Tibial artery (tissue), 4 donors: ENCODE results near the gene VWA5B2.

ENCODE experiments used
- DNase-seq, 2 donors: peaks; one replicate each; pipeline ENCODE4 v3.0.0-alpha.2; 2019
- H3K27ac ChIP-seq, 2 donors: fragments of 200-600 bp; sonication (generic) in 1 of 2; 1 replicate in 1 of 2; 2 replicates in 1 of 2; pipeline ENCODE4 v1.5.1; 2018 to 2019; ENCODE audit warnings: mild to moderate bottlenecking in 1 of 2
- H3K27me3 ChIP-seq, 2 donors: fragments of 200-600 bp; sonication (generic) in 1 of 2; one replicate each; pipeline versions ENCODE4 v1.5.1 to v1.6.0; 2016 to 2019
- H3K36me3 ChIP-seq, 3 donors: fragments of 200-600 bp; sonication (generic) in 2 of 3; one replicate each; pipeline ENCODE4 v1.5.1; 2016 to 2019; ENCODE audit warnings: mild to moderate bottlenecking in 2 of 3
- H3K4me1 ChIP-seq, 4 donors: fragments of 200-600 bp; sonication (generic) in 2 of 4; 1 replicate in 3 of 4; 2 replicates in 1 of 4; pipeline ENCODE4 v1.5.1; 2016 to 2019
- H3K4me3 ChIP-seq, 2 donors: fragments of 200-600 bp; sonication (generic) in 1 of 2; 1 replicate in 1 of 2; 2 replicates in 1 of 2; pipeline ENCODE4 v1.5.1; 2018 to 2019; ENCODE audit warnings: mild to moderate bottlenecking in 2 of 2
- H3K9me3 ChIP-seq, 3 donors: fragments of 200-600 bp; sonication (generic) in 1 of 3; one replicate each; pipeline ENCODE4 v1.5.1; 2016 to 2019
- CTCF ChIP-seq, 2 experiments: fragments of 200-600 bp in 1 of 2; fragments of 450-650 bp in 1 of 2; IDR thresholded peaks; one replicate each; pipeline ENCODE4 v1.5.1; 2017 to 2019; ENCODE audit warnings: antibody characterized with exemption in 2 of 2, mild to moderate bottlenecking in 1 of 2, moderate library complexity in 1 of 2
- intact Hi-C: fragments of 100-400 bp; cut with DNase I; formaldehyde crosslinking; loops from one replicate; pipeline ENCODE4 v1.15.0; 2023; ENCODE audit warnings: low total_unique reads

VWA5B2 gene

DNA sequence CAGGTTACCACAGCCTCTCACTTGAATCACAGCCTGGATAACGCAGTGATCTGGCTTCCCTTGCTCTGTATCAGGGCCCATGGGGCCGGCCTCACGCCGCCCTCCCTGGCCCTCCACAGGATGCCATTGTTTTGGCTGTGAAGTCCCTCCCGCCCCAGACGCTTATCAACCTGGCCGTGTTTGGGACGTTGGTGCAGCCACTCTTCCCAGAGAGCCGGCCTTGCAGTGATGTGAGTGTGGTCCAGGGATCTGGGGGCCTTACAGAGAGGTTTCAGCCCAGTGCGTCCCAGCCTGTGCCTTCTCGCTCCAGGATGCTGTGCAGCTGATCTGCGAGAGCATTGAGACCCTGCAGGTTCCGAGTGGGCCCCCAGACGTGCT lies 6.6 kb downstream of the VWA5B2 start:
- intact Hi-C loops = no loop called here
- no peak for DNase-seq
- H3K4me3 ChIP-seq = no peak overlapping the region
- peaks cover 0 to 51% of the 10 kb centered on the region in 2 donors for H3K27me3 ChIP-seq
- TF ChIP-seq CTCF (IDR thresholded peaks at IDR 0.05) = no peak
- H3K9me3 ChIP-seq = no peaks in the 10 kb centered on the region
- peaks cover 0 to 1% (median 0%) of the 10 kb centered on the region in 4 donors for H3K4me1 ChIP-seq
- no peaks in the 10 kb centered on the region for H3K36me3 ChIP-seq
- no peak overlapping the region for H3K27ac ChIP-seq

GRCh38 chr3:184236636-184237035 lies 7.3 kb downstream of the VWA5B2 start:
- intact Hi-C loops = no loop called here

GRCh38 chr3:184237211-184237610 lies 7.8 kb downstream of the VWA5B2 start:
- H3K27me3 ChIP-seq = peaks cover 0 to 48% of the 10 kb centered on the region in 2 donors
- TF ChIP-seq CTCF (IDR thresholded peaks at IDR 0.05) = no peak
- intact Hi-C loops = no loop called here
- H3K27ac ChIP-seq = no peak overlapping the region
- DNase-seq = no peak
- no peaks in the 10 kb centered on the region for H3K9me3 ChIP-seq
- peaks cover 0 to 9% (median 2%) of the 10 kb centered on the region in 3 donors for H3K36me3 ChIP-seq
- peaks cover 0 to 8% (median 4%) of the 10 kb centered on the region in 4 donors for H3K4me1 ChIP-seq
- H3K4me3 ChIP-seq = no peak overlapping the region

More at GRCh38 chr3:184236636-184237035, 7.3 kb downstream of the VWA5B2 start:
- no peak overlapping the region for H3K27ac ChIP-seq
- H3K36me3 ChIP-seq = peaks cover 0 to 3% (median 0%) of the 10 kb centered on the region in 3 donors
- no peaks in the 10 kb centered on the region for H3K9me3 ChIP-seq
- no peak for DNase-seq
- H3K4me1 ChIP-seq = peaks cover 0 to 6% (median 3%) of the 10 kb centered on the region in 4 donors
- H3K27me3 ChIP-seq = peaks cover 0 to 50% of the 10 kb centered on the region in 2 donors
- TF ChIP-seq CTCF (IDR thresholded peaks at IDR 0.05) = no peak
- no peak overlapping the region for H3K4me3 ChIP-seq

- H3K36me3 ChIP-seq = peaks cover 4 to 15% (median 7%) of the 10 kb centered on the region in 3 donors
- no peak overlapping the region for H3K4me3 ChIP-seq
- no peak overlapping the region for H3K27ac ChIP-seq
- no peak for TF ChIP-seq CTCF (IDR thresholded peaks at IDR 0.05)
- no peaks in the 10 kb centered on the region for H3K9me3 ChIP-seq
- DNase-seq = no peak
- peaks cover 0 to 8% (median 4%) of the 10 kb centered on the region in 4 donors for H3K4me1 ChIP-seq
- H3K27me3 ChIP-seq = peaks cover 0 to 45% of the 10 kb centered on the region in 2 donors
- intact Hi-C loops = no loop called here
Measured at GRCh38 chr3:184237807-184238206, 8.4 kb downstream of the VWA5B2 start.

DNA sequence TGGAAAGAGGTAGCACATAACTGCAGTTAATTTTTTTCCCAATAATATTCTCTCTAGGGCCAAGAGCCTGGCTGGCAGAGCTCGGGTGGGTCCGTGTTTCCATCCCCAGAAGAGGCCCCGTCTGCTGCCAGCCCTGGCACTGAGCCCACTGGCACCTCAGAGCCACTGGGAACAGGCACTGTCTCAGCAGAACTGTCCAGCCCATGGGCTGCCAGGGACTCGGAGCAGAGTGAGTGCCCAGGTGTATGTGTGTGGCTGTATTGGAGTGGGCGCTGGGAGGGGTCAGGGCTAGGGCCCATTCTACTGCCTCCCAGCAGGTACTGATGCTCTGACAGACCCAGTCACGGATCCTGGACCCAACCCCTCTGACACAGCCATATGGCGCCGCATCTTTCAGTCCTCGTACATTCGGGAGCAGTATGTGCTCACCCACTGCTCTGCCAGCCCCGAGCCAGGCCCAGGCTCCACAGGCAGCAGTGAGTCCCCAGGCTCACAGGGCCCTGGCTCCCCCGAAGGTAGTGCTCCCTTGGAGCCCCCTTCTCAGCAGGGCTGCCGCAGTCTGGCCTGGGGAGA lies 8.9 kb downstream of the VWA5B2 start:
- Histone ChIP-seq H3K4me1 (peaks cover 0 to 8% (median 4%) of the 10 kb centered on the region in 4 donors), H3K4me3 (no peak overlapping the region), H3K36me3 (peaks cover 10 to 20% (median 11%) of the 10 kb centered on the region in 3 donors), H3K9me3 (no peaks in the 10 kb centered on the region), H3K27me3 (peaks cover 0 to 40% of the 10 kb centered on the region in 2 donors), H3K27ac (no peak overlapping the region)
- DNase-seq = no peak
- intact Hi-C loops = no loop called here
- no peak for TF ChIP-seq CTCF (IDR thresholded peaks at IDR 0.05)
